PC-3 (cell line): ENCODE data around the gene IQCE. TPM values are rescaled to one million over a fixed set of nuclear protein-coding genes. Genes with fewer than 3 reads are reported as not detected.

Experiments used
- ATAC-seq: fragments of 200-7000 bp; cut with Tn5 transposase; 2 replicates; pipeline ENCODE4 v1.9.1; 2020; ENCODE audit warnings: mild to moderate bottlenecking, moderate library complexity
- BruUV-seq: library from RNA; stranded (reverse); fragments of 400-500 nt; replicated peaks from 2 replicates; lab custom pipeline; 2021; lab: Mats Ljungman, UMichigan
- CTCF ChIA-PET: fragments of 300-600 bp; sonication (Branson Sonifier 250); formaldehyde crosslinking; loops from one replicate; lab custom pipeline; 2022; ENCODE audit warnings: antibody characterized with exemption; lab: Charles Lee
- POLR2A ChIA-PET: fragments of 300-600 bp; sonication (Branson Sonifier 250); formaldehyde crosslinking; loops from one replicate; lab custom pipeline; 2022; ENCODE audit warnings: antibody characterized with exemption; ENCODE audit not compliant: unreplicated experiment; lab: Charles Lee
- DNase-seq: peaks from one replicate; pipeline ENCODE4 v3.0.0-alpha.2; 2015
- H2AFZ ChIP-seq: fragments of 300-600 bp; sonication (generic); 2 replicates; pipeline ENCODE4 v1.6.0; 2016; ENCODE audit warnings: antibody characterized with exemption, low read length
- H3F3A ChIP-seq: fragments of 300-600 bp; sonication (generic); one replicate; pipeline ENCODE4 v1.6.0; 2017; ENCODE audit warnings: antibody characterized with exemption, low read length, control low read depth, mild to moderate bottlenecking; ENCODE audit not compliant: unreplicated experiment
- H3K27ac ChIP-seq: fragments of 300-600 bp; sonication (generic); 2 replicates; pipeline ENCODE4 v1.5.1; 2016; ENCODE audit warnings: mild to moderate bottlenecking, low read length
- H3K27me3 ChIP-seq: fragments of 300-600 bp; sonication (generic); 2 replicates; pipeline ENCODE4 v1.6.1; 2016; ENCODE audit warnings: low read length, mixed read lengths
- H3K36me3 ChIP-seq: fragments of 300-600 bp; sonication (generic); 2 replicates; pipeline ENCODE4 v1.6.1; 2016; ENCODE audit warnings: low read depth, mixed run types, low read length, mixed read lengths
- H3K4me1 ChIP-seq: fragments of 300-600 bp; sonication (generic); 2 replicates; pipeline ENCODE4 v1.5.1; 2016; ENCODE audit warnings: low read length; ENCODE audit not compliant: insufficient read depth
- H3K4me2 ChIP-seq: fragments of 300-600 bp; sonication (generic); 2 replicates; pipeline ENCODE4 v1.6.0; 2016; ENCODE audit warnings: low read length
- H3K4me3 ChIP-seq: fragments of 300-600 bp; sonication (generic); 2 replicates; pipeline ENCODE4 v1.5.1; 2016; ENCODE audit warnings: mild to moderate bottlenecking, low read length, mixed read lengths
- H3K79me2 ChIP-seq: fragments of 300-600 bp; sonication (generic); 2 replicates; pipeline ENCODE4 v1.6.1; 2017; ENCODE audit warnings: low read length, mixed read lengths
- H3K9ac ChIP-seq: fragments of 300-600 bp; sonication (generic); 2 replicates; pipeline ENCODE4 v1.6.0; 2016; ENCODE audit warnings: mild to moderate bottlenecking, low read length
- H3K9me2 ChIP-seq: fragments of 300-600 bp; sonication (generic); replicated peaks from 2 replicates; pipeline ENCODE4 v1.6.1; 2016; ENCODE audit warnings: mixed run types, low read length, mixed read lengths
- H3K9me3 ChIP-seq: fragments of 300-600 bp; sonication (generic); 2 replicates; pipeline ENCODE4 v1.6.1; 2016; ENCODE audit warnings: low read length, mixed read lengths
- H4K20me1 ChIP-seq: fragments of 300-600 bp; sonication (generic); 2 replicates; pipeline ENCODE4 v1.6.1; 2016; ENCODE audit warnings: low read length, mixed read lengths
- EZH2 ChIP-seq: fragments of 300-600 bp; sonication (generic); IDR thresholded peaks from one replicate; pipeline ENCODE4 v1.6.1; 2017; ENCODE audit warnings: antibody characterized with exemption, mild to moderate bottlenecking, low read length; ENCODE audit not compliant: unreplicated experiment
- EZH2phosphoT487 ChIP-seq: fragments of 300-600 bp; sonication (generic); IDR thresholded peaks from 2 replicates; pipeline ENCODE4 v1.6.1; 2018; ENCODE audit warnings: mild to moderate bottlenecking, antibody characterized with exemption, low read length, borderline replicate concordance
- intact Hi-C: fragments of 100-400 bp; cut with micrococcal nuclease; formaldehyde crosslinking; loops from 2 replicates; pipeline ENCODE4 v1.9.0; 2023
- total RNA-seq: library from RNA; depleted of rRNA; stranded (reverse); fragments of >200 nt; gene quantifications from 2 replicates; pipeline ENCODE4 v1.2.3, GENCODE V29; 2014
- TF ChIP-seq, protein P1 (sequence below): fragments of 300-600 bp; sonication (generic); conservative IDR thresholded peaks from 2 replicates; pipeline ENCODE4 v1.5.1; 2017; ENCODE audit warnings: antibody characterized with exemption, low read depth, mild to moderate bottlenecking, low read length

The IQCE gene
- total RNA-seq, 1 experiment from 2014 or later = 9.7 TPM

DNA sequence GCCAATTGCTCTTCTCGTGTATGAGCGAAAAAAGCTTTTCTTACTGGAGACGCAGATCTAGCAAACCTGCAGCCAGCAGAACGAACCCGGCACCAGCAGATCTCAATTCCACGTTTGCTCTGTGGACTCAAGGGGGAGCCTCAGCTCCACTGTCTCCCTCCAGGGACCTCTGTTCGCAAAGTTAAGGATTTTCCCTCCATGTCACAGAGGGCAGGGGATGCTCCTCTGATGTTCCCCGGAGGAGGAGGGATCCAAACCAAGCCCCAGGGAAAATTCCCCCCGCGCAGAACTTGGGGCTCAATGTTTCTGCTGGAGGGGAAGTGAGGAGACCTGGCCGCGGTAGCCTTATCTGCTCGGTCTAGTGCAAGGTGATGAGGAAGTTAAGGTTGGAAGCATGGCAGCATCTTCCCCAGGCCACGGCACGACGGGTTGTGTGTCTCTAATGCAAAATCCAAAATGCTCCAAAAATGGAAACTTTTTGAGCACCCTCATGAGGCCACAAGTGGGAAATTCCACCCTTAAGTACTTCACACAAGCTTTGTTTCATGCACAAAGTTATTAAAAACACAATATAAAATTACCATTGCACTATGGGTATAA lies 9.0 kb downstream of the IQCE start:
- no peak overlapping the region for H3K27ac ChIP-seq
- H3K4me3 ChIP-seq = no peak overlapping the region
- TF ChIP-seq, protein P1, sequence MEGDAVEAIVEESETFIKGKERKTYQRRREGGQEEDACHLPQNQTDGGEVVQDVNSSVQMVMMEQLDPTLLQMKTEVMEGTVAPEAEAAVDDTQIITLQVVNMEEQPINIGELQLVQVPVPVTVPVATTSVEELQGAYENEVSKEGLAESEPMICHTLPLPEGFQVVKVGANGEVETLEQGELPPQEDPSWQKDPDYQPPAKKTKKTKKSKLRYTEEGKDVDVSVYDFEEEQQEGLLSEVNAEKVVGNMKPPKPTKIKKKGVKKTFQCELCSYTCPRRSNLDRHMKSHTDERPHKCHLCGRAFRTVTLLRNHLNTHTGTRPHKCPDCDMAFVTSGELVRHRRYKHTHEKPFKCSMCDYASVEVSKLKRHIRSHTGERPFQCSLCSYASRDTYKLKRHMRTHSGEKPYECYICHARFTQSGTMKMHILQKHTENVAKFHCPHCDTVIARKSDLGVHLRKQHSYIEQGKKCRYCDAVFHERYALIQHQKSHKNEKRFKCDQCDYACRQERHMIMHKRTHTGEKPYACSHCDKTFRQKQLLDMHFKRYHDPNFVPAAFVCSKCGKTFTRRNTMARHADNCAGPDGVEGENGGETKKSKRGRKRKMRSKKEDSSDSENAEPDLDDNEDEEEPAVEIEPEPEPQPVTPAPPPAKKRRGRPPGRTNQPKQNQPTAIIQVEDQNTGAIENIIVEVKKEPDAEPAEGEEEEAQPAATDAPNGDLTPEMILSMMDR = peak; percentile 46; the same call in 1 of the 2 replicates
- TF ChIP-seq EZH2phosphoT487 = no peak
- TF ChIP-seq EZH2 = no peak
- H3K36me3 ChIP-seq = no peaks in the 10 kb centered on the region
- BruUV-seq = no TSS peak
- DNase-seq = no peak
- H4K20me1 ChIP-seq = no peaks in the 10 kb centered on the region
- POLR2A ChIA-PET = no interaction called here
- CTCF ChIA-PET = no interaction called here
- no peak overlapping the region for H2AFZ ChIP-seq
- intact Hi-C loops = no loop called here
- no peak overlapping the region for H3K9ac ChIP-seq
- no peaks in the 10 kb centered on the region for H3K9me2 ChIP-seq
- no peaks in the 10 kb centered on the region for H3F3A ChIP-seq
- ATAC-seq = no peak
- H3K4me1 ChIP-seq = peaks cover 14% of the 10 kb centered on the region
- 0 out of 2 replicates have a peak, but pooled peaks cover 6% of the 10 kb centered on the region for H3K79me2 ChIP-seq
- no peaks in the 10 kb centered on the region for H3K27me3 ChIP-seq
- H3K4me2 ChIP-seq = no peak overlapping the region
- H3K9me3 ChIP-seq = no peaks in the 10 kb centered on the region

DNA sequence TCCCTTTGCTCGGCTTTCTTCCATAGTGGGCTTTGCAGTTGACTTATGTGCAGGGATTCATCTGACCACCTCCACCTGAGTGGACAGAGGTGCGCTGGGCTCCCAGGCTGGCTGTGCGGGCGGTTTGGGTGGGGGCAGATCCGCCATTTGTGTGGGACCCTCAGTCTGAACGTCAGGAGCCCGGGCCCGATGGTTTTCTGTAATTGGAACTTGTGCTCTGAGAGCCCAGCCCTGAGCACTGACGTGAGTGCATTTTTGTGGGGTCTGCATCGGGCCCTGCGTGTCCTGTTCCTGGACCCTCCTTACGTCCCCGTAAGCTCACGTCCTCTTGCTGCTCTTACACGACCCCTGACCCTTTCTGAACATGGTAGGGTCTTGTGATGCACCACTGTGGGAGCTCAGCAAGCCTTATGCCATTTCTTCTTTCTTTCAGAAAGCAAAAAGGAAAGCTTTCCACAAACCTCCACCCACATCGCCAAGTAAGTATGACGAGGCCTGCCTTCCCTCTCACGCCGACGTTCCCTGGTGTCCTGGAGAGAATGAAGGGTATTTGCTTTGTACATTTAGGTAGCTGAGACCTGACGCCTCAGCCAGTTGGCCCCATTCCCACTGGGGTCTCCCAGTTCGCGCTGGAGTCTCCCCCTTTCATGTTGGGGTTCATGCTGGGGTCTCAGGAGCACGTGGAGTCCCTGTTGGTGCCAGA lies 9.9 kb downstream of the IQCE start:
- Histone ChIP-seq H3K4me2 (no peak overlapping the region), H3K27ac (no peak overlapping the region), H3K4me3 (no peak overlapping the region), H3K27me3 (no peaks in the 10 kb centered on the region), H2AFZ (no peak overlapping the region), H3K9me3 (no peaks in the 10 kb centered on the region), H3F3A (no peaks in the 10 kb centered on the region), H3K4me1 (peaks cover 17% of the 10 kb centered on the region), H3K9ac (no peak overlapping the region), H3K36me3 (no peaks in the 10 kb centered on the region), H4K20me1 (no peaks in the 10 kb centered on the region), H3K79me2 (no peaks in the 10 kb centered on the region), H3K9me2 (no peaks in the 10 kb centered on the region)
- CTCF ChIA-PET = no interaction called here
- TF ChIP-seq EZH2 (no peak), EZH2phosphoT487 (no peak)
- TF ChIP-seq, protein P1 = no peak
- ATAC-seq = no peak
- no peak for DNase-seq
- no TSS peak for BruUV-seq
- POLR2A ChIA-PET = no interaction called here
- intact Hi-C loops = no loop called here

DNA sequence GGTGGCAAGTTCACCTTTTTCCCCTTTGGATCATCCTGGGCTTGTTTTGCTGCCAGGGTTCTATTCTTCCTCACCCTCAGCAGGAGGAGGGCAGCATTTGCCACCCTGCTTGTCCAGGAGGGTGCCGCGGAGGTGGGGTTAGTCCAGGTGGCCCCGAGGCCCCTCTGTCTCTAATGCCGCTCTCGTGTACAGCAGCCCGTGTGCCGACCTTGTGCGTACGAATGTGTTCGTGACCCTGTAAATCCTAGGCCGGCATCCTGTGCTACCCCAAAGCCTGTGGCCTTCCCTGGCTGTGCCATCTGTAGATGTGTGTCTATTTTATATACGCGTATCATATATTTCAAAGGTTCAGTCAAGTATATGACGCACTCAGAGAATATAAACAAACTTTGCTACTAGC lies 10.6 kb downstream of the IQCE start:
- no peaks in the 10 kb centered on the region for H3K27me3 ChIP-seq
- no peak overlapping the region for H3K4me3 ChIP-seq
- no peak overlapping the region for H2AFZ ChIP-seq
- H3K9me2 ChIP-seq = no peaks in the 10 kb centered on the region
- TF ChIP-seq, protein P1 = no peak
- no peak for TF ChIP-seq EZH2phosphoT487
- TF ChIP-seq EZH2 = no peak
- H3K4me1 ChIP-seq = peaks cover 17% of the 10 kb centered on the region
- no peak overlapping the region for H3K27ac ChIP-seq
- H3K79me2 ChIP-seq = no peaks in the 10 kb centered on the region
- ATAC-seq (no peak), DNase-seq (no peak)
- BruUV-seq = no TSS peak
- H3K36me3 ChIP-seq = no peaks in the 10 kb centered on the region; the same call in 1 of the 2 replicates
- intact Hi-C loops = no loop called here
- H3K4me2 ChIP-seq = no peak overlapping the region
- no peaks in the 10 kb centered on the region for H3F3A ChIP-seq
- ChIA-PET POLR2A (no interaction called here), CTCF (no interaction called here)
- no peak overlapping the region for H3K9ac ChIP-seq
- no peaks in the 10 kb centered on the region for H4K20me1 ChIP-seq
- H3K9me3 ChIP-seq = no peaks in the 10 kb centered on the region
